Upper lobe of right lung (tissue), 1 donor: ENCODE data around the gene CDKN2B. TPM values are rescaled to one million over a fixed set of nuclear protein-coding genes. Genes with fewer than 3 reads are reported as not detected.

Experiments
- ATAC-seq: fragments of 200-7000 bp; cut with Tn5 transposase; one replicate; pipeline ENCODE4 v1.9.1; 2020; ENCODE audit warnings: mild to moderate bottlenecking, moderate library complexity
- DNase-seq: peaks from one replicate; pipeline ENCODE4 v3.0.0-alpha.2; 2020
- H3K27ac ChIP-seq: fragments of 200-600 bp; one replicate; pipeline ENCODE4 v1.8.0; 2022
- H3K27me3 ChIP-seq: fragments of 200-600 bp; one replicate; pipeline ENCODE4 v1.8.0; 2022; ENCODE audit warnings: mild to moderate bottlenecking
- H3K36me3 ChIP-seq: fragments of 200-600 bp; one replicate; pipeline ENCODE4 v1.8.0; 2022
- H3K4me1 ChIP-seq: fragments of 200-600 bp; one replicate; pipeline ENCODE4 v1.8.0; 2022
- H3K4me3 ChIP-seq: fragments of 200-600 bp; one replicate; pipeline ENCODE4 v1.8.0; 2022; ENCODE audit warnings: mild to moderate bottlenecking
- H3K9me3 ChIP-seq: fragments of 200-600 bp; one replicate; pipeline ENCODE4 v1.8.0; 2022
- intact Hi-C: fragments of 100-400 bp; cut with DNase I; formaldehyde crosslinking; loops from one replicate; pipeline ENCODE4 v1.11.0; 2022
- total RNA-seq: library from RNA; stranded (reverse); fragmentation: NEBNext Ultra II Directional; extraction: Animal tissue kit (Norgen Biotek cat#: 25700); gene quantifications from one replicate; pipeline ENCODE4 v1.2.1, GENCODE V29; 2021
- TF ChIP-seq, protein P1 (sequence below): fragments of 200-600 bp; IDR thresholded peaks from one replicate; pipeline ENCODE4 v1.8.0; 2022; ENCODE audit warnings: antibody characterized with exemption
- donor health status: DM: no; HTN: yes; CAD: no; lungs with severe emphysema.

The CDKN2B gene
- total RNA-seq, 1 donor from 2014 or later: 31.3 TPM

GRCh38 chr9:22026696-22027095 is 17.6 kb upstream of the CDKN2B start:
- Histone ChIP-seq H3K27me3 (no peaks in the 10 kb centered on the region), H3K9me3 (no peaks in the 10 kb centered on the region), H3K27ac (no peak overlapping the region), H3K36me3 (no peaks in the 10 kb centered on the region), H3K4me3 (no peak overlapping the region), H3K4me1 (no peaks in the 10 kb centered on the region)
- ATAC-seq: no peak
- intact Hi-C loops: no loop called here
- TF ChIP-seq, protein P1, sequence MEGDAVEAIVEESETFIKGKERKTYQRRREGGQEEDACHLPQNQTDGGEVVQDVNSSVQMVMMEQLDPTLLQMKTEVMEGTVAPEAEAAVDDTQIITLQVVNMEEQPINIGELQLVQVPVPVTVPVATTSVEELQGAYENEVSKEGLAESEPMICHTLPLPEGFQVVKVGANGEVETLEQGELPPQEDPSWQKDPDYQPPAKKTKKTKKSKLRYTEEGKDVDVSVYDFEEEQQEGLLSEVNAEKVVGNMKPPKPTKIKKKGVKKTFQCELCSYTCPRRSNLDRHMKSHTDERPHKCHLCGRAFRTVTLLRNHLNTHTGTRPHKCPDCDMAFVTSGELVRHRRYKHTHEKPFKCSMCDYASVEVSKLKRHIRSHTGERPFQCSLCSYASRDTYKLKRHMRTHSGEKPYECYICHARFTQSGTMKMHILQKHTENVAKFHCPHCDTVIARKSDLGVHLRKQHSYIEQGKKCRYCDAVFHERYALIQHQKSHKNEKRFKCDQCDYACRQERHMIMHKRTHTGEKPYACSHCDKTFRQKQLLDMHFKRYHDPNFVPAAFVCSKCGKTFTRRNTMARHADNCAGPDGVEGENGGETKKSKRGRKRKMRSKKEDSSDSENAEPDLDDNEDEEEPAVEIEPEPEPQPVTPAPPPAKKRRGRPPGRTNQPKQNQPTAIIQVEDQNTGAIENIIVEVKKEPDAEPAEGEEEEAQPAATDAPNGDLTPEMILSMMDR: no peak
- DNase-seq: no peak

- Histone ChIP-seq H3K27me3 (no peaks in the 10 kb centered on the region), H3K9me3 (no peaks in the 10 kb centered on the region), H3K27ac (no peak overlapping the region), H3K4me3 (no peak overlapping the region), H3K4me1 (no peaks in the 10 kb centered on the region), H3K36me3 (no peaks in the 10 kb centered on the region)
- TF ChIP-seq, protein P1: no peak
- no peak for ATAC-seq
- intact Hi-C loops: no loop called here
- no peak for DNase-seq
Measured at GRCh38 chr9:22022396-22022795, 13.3 kb upstream of the CDKN2B start.

DNA sequence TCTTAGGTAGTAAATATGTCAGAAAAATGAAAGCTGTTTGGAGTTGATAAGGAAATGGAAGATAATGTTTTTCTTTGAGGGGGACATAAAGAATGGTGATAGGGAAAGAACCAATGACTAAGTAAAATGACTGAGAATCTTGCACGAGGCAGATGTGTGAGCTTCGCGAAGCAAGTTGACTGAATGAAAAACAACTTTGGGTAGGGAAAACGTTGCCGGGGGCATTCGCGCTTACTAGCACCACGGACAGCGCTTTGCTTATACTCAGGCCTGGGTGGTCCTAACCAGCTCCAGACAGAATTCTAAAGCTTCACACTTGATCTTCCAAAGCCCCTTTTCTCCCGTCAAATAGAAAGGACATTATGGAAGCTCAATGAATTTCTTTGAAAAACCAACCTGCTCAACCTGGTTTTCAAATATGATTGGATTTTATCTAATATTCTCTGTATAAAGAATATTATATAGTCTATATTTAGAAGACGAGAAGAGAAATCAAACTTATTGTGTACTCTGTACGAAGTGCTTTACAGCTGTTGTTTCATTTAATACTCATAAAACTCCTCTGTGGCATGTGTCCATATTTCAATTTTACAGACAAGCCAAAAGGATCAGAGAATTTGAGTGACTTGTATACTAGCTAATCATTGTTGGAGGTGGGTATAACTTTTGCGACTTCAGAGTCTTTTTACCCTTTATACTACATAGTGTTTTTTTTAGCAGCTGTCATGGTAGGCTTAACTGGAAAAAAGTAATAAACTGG is 1.9 kb upstream of the CDKN2B start:
- no peak overlapping the region for H3K4me3 ChIP-seq
- no peak for DNase-seq
- H3K9me3 ChIP-seq: no peaks in the 10 kb centered on the region
- no peaks in the 10 kb centered on the region for H3K36me3 ChIP-seq
- H3K27ac ChIP-seq: no peak overlapping the region
- peaks cover 4% of the 10 kb centered on the region for H3K4me1 ChIP-seq
- TF ChIP-seq, protein P1: no peak
- intact Hi-C loops: no loop called here
- no peak for ATAC-seq
- H3K27me3 ChIP-seq: peaks cover 13% of the 10 kb centered on the region

GRCh38 chr9:22009506-22009867 is 382 bp upstream of the CDKN2B start:
- Histone ChIP-seq H3K27me3 (peaks cover 22% of the 10 kb centered on the region), H3K9me3 (no peaks in the 10 kb centered on the region), H3K36me3 (no peaks in the 10 kb centered on the region), H3K4me3 (peak overlapping the region; percentile 59), H3K4me1 (peaks cover 4% of the 10 kb centered on the region), H3K27ac (peak overlapping the region; percentile 81)
- TF ChIP-seq, protein P1: peak; percentile 29
- no peak for ATAC-seq
- DNase-seq: no peak
- intact Hi-C loops: loop anchor here (10.0 kb wide), 1 partner anchor 195 kb away; no protein-coding TSS in a partner anchor

DNA sequence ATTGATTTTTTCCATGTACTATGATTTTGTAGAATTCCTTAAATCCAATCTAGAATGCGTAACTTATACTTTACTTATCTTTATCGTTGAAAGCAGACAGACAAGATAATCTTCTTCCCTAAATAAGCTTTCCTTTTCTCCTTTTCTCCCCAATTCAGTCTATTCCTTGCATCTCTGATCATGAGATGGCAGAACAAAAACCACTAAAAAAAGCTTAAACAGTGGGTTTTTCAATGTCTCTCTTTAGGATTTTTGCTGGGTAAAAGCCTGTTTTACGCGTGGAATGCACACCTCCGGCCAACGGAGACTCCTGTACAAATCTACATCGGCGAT is 755 bp downstream of the CDKN2B start:
- Histone ChIP-seq H3K27ac (peak overlapping the region; percentile 81), H3K9me3 (no peaks in the 10 kb centered on the region), H3K36me3 (no peaks in the 10 kb centered on the region), H3K27me3 (peaks cover 22% of the 10 kb centered on the region), H3K4me3 (peak overlapping the region; percentile 59), H3K4me1 (peaks cover 4% of the 10 kb centered on the region)
- no peak for ATAC-seq
- intact Hi-C loops: loop anchor here (10.0 kb wide), 1 partner anchor 194 kb away; no protein-coding TSS in a partner anchor
- TF ChIP-seq, protein P1: no peak
- no peak for DNase-seq
